Measurements from ENCODE around the gene VIPAS39.
A peak's percentile ranks its signal among the peaks of the same experiment; 100 is the strongest.

GRCh38 chr14:77459072-77459723, 1.8 kb upstream of the VIPAS39 start:
- TF ChIP-seq ZNF660 (tag by site-specific recombination; IDR thresholded peaks at IDR 0.05) (no peak), ZNF274 (IDR thresholded peaks at IDR 0.05; ENCODE audit: low read length) (no peak), ZNF274 (tag by site-specific recombination; IDR thresholded peaks at IDR 0.05; ENCODE audit: borderline replicate concordance) (no peak), ZBTB8A (tag by site-specific recombination; IDR thresholded peaks at IDR 0.05) (no peak), ZNF580 (tag by site-specific recombination; IDR thresholded peaks at IDR 0.05) (no peak), CTCF (tag by site-specific recombination; IDR thresholded peaks at IDR 0.05) (peak; percentile 25; the same call in 1 of the 2 replicates), ZNF24 (tag by site-specific recombination; IDR thresholded peaks at IDR 0.05) (no peak), ZFP37 (tag by site-specific recombination; IDR thresholded peaks at IDR 0.05) (no peak), ZNF610 (tag by site-specific recombination; IDR thresholded peaks at IDR 0.05; ENCODE audit: borderline replicate concordance) (no peak), MYNN (tag by site-specific recombination; IDR thresholded peaks at IDR 0.05; ENCODE audit: borderline replicate concordance) (no peak)

Data from HEK293 (cell line).